Embryonic facial prominence (tissue), 1 donor: ENCODE measurements around the gene C12orf56.
"Not testable (repeated sequence)": the region's sequence is repeated elsewhere in the genome, so short reads cannot be mapped to it uniquely, and the experiment has no call there.

Experiments used
- DNase-seq: peaks from one replicate; pipeline ENCODE4 v3.0.0-alpha.2; 2016; ENCODE audit errors: extremely low spot score

Gene C12orf56

GRCh38 chr12:64304571-64304970 is 86.0 kb downstream of the C12orf56 start:
- DNase-seq, result no peak

GRCh38 chr12:64299628-64300027 is 90.9 kb downstream of the C12orf56 start:
- DNase-seq, result no peak

- no peak for DNase-seq
Observed at GRCh38 chr12:64296301-64296700, 94.3 kb downstream of the C12orf56 start.

DNA sequence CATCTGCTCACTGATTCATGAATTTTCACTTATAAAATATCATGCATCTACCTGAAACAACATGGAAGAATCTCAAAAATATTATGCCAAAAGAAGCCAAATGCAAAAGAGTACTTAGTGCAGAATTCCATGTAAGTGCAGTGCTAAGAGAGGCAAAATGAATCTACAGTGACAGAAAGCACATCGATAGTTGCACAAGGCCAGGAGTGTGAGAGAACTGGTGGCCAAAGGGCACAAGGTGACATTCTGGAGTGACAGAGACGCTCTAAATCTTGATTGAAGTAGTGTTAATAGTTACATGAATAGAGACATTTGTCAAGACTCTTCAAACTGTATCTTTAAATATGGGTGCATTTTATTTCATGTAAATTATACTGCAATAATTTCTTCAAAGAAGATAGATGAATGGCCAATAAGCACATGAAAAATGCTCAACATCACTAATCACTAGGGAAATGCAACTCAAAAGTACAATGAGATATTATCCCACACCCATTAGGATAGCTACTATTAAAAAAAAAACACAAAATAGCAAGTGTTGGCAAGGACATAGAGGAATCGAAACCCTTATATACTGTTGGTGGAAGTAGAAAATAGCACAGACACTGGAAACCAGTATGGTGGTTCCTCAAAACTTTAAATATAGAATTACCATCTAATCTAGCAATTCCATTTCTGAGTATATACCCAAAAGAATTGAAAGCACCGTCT is 96.7 kb downstream of the C12orf56 start:
- DNase-seq, result no peak

DNA sequence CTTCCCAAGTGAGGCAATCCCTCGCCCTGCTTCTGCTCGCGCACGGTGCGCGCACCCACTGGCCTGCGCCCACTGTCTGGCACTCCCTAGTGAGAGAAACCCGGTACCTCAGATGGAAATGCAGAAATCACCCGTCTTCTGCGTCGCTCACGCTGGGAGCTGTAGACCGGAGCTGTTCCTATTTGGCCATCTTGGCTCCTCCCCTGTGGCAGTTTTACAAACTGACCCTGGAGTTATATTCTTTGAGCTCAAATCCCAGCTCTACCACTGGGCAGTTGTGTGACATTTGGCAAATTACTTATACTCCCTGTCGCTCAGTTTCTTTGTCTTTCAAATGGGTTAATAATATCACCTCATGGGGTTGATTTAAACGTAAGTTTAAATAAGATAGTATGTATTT is 97.4 kb downstream of the C12orf56 start:
- not testable (repeated sequence) for DNase-seq

DNA sequence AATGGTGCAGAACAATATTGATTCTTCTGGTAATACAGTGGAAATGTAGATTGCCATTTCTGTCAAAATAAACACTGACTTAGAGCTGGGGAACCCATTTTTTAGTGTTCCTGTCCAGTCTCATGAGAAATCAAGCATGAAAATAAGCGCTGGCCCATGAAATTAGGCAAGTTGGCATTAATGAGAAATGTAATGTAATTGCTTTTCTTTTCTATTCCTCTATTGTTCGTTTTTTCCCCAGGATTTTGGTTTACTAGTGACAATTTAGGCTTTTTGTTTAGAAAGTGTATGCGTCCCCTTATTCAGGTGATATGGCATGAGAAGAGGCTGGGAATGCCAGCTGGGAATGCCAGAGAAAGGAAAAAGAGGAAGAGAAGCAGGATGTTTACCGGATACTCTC is 104.0 kb downstream of the C12orf56 start:
- DNase-seq, result no peak

GRCh38 chr12:64284256-64284655 is 106.3 kb downstream of the C12orf56 start:
- DNase-seq, result no peak

DNA sequence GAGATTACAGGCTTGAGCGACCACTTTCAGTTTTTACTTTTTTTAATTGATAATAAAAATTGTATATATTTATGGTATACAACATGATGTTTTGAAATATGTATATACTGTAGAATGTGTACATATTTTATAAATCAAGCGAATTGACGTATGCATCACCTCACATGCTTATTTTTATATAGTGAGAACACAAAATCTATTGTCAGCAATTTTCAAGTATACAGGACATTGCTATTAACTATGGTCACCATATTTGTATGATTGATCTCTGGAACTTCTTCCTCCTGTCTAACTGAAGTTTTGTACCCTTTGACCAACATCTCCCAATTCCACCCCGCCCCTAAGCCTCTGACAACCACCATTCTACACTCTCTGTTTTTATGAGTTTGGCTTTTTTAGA is 112.1 kb downstream of the C12orf56 start:
- no peak for DNase-seq

GRCh38 chr12:64273527-64274403 is 116.8 kb downstream of the C12orf56 start:
- no peak for DNase-seq

GRCh38 chr12:64270411-64270810 is 120.1 kb downstream of the C12orf56 start:
- DNase-seq, result no peak

- DNase-seq, result no peak
Observed at GRCh38 chr12:64269161-64269560, 121.4 kb downstream of the C12orf56 start.

- DNase-seq, result no peak
Observed at GRCh38 chr12:64268409-64268808, 122.1 kb downstream of the C12orf56 start.

DNA sequence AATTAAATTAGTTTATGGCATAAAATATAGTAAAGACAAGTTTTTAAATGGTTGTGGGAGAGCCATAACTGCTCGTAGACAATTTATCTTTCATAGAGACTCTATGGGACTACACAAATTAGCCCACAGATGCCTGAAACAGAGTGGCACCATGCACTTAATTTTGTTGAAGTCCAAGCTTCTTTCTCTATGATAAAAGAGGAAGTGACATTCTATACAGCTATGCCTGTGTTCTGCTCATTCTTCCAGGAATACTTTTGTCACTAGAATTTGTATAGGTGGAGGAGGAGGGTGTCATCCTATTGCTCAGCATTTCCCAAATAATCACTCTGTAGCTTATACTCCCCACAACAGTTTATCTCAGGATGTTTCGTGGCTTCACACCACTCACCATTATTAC is 124.7 kb downstream of the C12orf56 start:
- no peak for DNase-seq

DNA sequence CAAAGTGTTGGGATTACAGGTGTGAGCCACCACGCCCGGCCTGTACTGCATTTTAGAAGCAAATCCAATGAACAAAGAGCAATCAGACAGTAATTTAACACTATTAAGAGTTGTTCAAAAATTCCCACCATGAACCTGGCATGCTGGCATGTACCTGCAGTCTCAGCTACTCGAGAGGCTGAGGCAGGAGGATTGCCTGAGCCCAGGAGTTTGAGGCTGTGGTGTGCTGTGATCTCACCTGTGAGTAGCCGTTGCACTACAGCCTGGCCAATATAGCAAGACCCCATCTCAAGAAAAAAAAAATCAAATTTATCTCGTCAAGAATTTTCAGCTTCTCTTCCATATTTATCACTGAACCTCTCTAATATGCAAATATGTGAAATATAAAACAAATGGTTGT is 128.7 kb downstream of the C12orf56 start:
- DNase-seq, result no peak

DNA sequence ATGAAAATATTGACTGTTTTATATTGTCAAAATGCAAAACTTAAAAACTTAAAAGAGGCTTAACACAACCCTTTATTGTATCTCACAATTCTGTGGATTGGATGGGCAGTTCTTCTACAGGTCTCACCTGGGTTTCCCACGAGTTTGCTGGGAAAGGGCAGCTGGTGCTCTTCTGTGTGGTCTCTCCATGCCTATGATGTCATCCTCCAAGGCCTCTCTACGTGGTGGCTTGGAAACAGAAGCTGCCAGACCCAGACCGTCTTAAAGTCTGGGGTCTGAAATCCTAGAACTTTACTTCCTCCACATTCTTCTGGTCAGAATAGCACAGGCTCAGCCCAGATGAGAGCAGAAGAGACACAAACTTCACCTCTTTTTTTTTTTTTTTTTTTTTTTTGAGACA is 132.0 kb downstream of the C12orf56 start:
- no peak for DNase-seq

GRCh38 chr12:64256166-64256800 is 134.3 kb downstream of the C12orf56 start:
- DNase-seq, result peak; percentile 36

GRCh38 chr12:64255249-64255648 is 135.3 kb downstream of the C12orf56 start:
- DNase-seq, result no peak

DNA sequence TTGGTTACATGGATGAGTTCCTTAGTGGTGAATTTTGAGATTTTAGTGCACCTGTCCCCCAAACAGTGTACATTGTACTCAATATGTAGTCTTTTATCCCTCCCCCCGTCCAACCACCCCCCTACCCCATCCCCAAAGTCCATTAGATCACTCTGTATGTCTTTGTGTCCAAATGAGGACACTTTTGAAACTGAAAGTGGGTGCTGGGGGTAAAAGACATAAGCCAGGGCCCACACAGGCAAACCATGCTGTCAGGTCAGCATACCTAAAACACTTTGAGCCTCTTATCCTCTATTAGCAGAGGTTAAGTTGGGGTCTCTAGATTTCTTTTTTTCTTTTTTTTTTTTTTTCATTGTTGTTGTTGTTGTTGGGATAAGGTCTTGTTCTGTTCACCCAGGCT is 137.2 kb downstream of the C12orf56 start:
- no peak for DNase-seq

- DNase-seq, result no peak
Observed at GRCh38 chr12:64252681-64253080, 137.9 kb downstream of the C12orf56 start.

DNA sequence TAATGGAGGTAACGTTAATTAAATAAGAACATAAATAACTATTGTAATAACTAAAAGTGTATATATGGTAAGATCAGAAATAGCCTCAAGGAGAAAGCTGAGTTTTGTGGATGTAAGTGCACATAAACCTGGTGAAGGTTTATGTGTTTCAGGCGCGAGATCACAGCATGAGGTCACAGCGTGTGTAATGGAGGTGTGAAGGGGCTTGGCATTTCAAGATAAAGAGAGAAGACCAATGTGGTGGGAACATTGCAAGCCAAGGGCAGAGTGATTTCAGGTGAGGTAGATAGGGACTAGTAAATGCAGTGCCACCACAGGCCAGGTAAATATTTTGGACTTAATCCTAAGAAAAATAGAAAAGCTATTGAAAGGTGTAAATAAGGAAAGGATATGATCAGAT is 146.7 kb downstream of the C12orf56 start:
- no peak for DNase-seq

- DNase-seq, result no peak
Observed at GRCh38 chr12:64240781-64241180, 149.8 kb downstream of the C12orf56 start.

- no peak for DNase-seq
Observed at GRCh38 chr12:64237382-64237781, 153.2 kb downstream of the C12orf56 start.

DNA sequence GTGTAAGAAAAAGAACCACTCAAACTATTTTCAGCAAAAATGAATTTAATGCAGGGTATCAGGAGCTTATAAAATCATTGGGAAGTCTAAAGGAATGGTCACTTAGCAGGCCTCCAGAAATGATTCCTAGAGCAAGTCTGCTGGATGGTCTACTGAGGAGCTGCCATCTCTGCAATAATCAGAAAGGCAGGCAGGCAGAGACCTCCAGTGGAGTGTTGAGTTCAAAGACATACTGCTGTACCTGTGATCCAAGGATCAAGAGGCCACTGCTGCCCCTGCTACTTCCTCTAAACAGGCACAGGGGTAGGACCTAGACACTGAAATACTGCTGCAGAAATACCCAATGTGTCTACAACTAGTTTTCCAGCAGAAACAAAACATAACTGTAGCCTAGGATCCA is 154.0 kb downstream of the C12orf56 start:
- no peak for DNase-seq
